ENCODE data around the gene HLCS.
A peak's percentile ranks its signal among the peaks of the same experiment; 100 is the strongest.
"Not testable (repeated sequence)": the region's sequence is repeated elsewhere in the genome, so short reads cannot be mapped to it uniquely, and the experiment has no call there.

HLCS gene

DNA sequence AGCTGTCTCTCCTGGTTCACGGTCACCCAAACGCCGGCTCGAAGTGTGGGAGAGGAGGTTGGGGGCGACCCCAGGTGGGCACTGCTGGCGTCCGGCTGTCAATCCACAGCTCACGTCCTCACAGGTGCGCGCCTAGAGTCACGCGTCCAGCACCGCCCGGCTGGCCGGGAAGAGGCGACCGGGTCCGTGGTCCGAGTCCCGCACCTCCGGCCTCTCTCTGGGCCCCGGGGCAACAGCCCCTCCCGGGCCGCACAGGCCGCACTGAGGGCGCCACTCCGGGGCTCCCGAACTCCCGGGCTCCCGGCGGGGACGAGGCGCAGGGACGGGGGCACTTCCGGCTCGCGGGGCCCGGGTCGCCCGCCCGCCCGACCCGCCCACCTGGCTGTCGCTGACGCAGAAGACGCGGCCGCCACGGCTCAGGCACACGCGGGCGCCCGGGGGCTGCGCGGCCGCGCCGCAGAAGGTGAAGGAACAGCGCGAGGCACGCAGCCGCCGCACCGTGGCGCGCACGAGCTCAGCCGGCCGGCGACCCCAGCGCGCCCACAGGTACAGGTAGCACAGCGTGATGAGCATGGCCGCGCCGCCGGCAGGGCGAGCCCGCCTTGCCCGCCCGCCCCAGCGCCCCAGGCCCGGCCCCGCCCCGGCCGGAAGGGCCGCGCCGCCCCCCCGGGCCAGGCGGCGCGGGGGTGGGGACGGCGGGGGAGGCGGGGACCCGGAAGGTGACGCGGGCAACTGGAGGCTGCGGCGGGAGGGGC lies at the start of gene HLCS:
Gene HLCS (minus strand): TSS at position 604 of the 755 bp plus-strand sequence. CDS start 31 bp downstream, at position 573.
- DNase-seq = peak; percentile 26 to 85

DNA sequence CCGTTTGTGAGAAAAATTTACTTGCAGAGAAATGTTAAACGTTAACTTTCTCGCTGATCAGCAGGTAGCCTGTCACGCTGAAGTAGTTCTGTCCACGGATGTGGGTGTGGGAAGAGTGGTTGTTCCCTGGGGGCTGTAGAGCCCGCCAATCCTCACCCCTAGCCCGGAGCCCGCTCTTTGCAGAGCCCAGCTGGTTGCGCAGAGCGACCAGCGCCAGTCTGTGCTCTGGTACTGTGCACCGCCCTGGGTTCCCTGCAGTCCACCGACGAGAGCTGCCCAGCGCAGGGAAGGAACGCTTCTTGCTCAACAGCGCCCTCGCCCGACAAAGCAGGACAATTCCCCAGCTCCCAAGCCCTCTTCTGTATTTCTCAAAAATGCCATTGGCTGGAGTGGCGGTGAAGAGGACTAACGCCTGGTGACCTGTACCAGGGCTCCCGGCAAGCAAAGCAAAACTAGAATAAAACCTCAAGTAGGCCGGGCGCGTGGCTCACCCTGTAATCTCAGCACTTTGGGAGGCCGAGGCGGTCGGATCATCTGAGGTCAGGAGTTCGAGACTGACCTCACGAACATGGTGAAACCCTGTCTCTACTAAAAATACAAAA lies 43.4 kb upstream of the HLCS start:
- DNase-seq = peak; percentile 77 to 95

DNA sequence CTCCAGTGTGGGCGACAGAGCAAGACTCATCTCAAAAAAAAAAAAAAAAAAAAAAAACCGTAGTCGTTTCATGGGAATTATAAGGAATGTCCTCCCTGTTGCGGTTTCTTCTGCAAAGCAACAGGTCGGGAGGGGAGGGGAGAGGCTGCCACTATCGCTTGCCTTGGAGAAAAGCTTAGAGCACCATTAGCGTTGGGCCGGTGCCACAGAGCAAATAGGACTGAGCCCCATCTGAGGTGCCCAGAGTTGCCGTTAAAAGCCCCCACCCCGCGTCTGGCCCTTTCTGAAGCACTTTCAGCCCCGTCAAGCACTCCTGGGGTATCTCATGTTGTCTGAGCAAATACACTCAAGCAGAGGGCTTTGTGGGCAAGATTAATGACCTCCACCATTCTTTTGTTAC lies 42.3 kb upstream of the HLCS start:
- peak in 1 of 2 experiments; percentile 24 for DNase-seq

DNA sequence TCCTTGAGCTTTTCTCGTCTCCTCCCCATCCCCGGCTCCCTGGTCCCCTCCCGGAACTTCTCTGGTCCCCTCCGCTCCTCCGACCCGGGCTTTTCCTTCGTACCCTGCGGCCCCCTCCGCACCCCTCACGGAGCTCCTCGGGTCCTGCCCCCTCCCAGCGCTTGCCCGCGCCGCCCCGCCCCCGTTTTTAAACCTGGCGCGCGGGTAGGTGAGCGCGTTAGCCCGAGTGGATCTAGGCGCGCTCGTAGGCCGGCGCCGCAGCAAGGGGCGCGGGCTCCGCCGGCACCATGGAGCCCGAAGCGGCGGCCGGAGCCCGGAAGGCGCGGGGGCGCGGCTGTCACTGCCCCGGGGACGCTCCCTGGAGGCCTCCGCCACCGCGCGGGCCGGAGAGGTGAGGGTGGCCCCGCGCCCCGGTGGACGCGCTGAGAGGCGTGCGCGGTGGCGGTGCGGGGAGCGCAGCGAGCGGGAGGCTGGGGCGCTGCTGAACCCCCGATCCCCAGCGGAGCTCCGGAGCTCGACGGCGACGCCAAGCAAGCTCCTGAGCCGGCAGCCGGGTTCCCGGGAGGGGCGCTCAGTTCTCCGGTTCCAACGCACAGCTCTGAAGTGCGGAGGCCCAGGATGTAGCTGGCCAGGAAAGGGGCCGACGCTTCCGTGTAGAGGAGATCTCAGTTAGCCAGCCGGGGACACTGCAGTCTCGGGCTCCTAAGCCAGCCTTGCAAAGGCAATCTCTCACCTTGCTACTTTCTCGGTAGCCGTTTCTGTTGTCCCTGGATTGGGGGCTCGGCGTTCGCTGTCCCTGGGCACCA lies 40.2 kb upstream of the HLCS start, which contains the start of gene RIPPLY3:
Gene RIPPLY3 (plus strand): TSS at position 217 of the 806 bp plus-strand sequence. CDS start 71 bp downstream, at position 288.
- peak in 1 of 2 experiments; percentile 76 for DNase-seq

DNA sequence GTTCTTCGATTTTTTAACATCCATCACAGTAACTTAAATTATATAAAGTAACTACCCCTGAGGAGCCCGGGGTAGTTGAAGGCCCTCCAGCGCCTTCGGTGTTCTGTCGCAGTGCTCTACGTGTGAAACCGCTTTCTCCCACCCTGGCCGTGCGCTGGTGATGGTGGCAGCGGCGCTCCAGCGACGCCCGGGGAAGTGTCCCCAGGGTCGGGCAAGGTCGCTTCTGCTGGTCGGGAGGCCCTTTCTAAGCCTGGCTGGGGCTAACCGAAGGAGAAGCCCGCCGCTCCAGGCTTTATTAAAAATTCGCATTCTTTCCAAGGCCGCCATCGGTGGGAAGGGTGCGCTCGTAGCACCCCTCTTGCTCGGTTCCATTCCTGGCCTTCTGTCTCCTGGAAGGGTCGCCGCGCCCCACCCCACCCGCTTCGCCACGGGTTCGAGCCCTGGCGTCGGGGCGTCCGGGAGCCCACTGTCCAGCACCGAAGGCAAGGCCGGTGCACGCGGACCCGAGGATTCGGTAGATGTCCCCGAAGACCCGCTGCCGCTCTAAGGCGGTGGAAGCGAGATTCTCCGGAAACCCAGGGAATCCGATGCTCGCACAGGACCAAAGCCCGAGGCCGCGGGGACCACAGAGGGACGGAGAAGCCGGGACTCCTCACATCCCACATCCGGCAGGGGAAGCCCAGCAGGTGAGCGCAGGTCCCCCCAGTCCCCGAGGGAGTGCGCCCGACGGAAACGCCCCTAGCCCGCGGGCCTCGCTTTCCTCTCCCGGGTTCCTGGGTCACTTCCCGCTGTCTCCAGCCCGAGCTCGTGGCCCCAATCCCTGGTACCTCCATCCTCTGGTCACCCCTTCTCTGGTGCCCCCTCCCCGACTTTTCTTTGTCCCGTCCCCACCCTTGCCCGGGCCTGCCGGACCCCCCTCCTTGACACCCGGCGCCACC lies 39.3 kb upstream of the HLCS start:
- DNase-seq = peak in 1 of 2 experiments; percentile 45

DNA sequence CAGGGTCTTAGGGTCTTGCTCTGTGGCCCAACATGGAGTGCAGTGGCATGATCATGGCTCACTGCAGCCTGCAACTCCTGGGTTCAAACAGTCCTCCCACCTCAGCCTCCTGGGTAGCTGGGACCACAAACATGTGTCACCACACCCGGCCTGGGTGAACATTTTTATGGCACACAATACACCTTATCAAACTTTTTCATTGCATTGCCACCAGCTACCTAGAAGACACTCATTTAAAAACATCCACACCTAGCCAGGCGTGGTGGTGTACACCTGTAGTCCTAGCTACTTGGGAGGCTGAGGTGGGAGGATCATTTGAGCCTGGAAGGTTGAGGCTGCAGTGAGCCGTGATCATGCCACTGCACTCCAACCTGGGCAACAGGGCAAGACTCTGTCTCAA lies 37.4 kb upstream of the HLCS start:
- DNase-seq = not testable (repeated sequence)

DNA sequence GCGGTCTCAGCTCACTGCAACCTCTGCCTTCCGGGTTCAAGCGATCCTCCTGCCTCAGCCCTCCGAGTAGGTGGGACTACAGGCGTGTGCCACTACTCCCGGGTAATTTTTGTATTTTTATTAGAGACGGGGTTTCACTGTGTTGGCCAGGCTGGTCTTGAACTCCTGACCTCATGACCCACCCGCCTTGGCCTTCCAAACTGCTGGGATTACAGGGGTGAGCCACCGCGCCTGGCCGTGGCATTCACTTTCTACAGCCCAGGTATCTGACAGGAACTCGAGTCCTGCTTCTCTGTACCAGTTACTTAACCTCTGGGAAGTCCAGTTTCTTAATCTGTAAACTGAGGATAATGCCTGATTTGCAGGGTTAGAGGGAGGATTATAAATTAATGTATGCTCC lies 36.4 kb upstream of the HLCS start:
- DNase-seq = not testable (repeated sequence)

DNA sequence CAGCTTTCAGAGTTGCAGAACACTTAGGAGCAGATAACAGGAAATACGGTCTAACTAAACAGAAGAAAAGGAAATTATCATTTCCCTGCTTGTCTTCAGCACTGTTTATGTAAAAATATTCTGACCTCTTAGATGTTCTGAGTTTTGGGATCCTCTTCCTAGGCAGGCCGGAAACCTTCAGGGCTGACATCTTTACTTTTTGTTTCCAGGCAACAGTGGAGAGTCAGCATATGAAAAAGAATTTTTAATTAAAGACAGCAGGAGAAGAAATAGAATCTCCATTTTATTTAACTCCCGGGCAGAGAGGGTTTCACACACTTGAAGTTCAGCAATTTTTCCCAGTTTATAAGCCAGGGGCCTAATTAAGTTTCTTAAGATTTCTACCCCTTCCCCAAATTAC lies 35.0 kb upstream of the HLCS start:
- DNase-seq = no peak

DNA sequence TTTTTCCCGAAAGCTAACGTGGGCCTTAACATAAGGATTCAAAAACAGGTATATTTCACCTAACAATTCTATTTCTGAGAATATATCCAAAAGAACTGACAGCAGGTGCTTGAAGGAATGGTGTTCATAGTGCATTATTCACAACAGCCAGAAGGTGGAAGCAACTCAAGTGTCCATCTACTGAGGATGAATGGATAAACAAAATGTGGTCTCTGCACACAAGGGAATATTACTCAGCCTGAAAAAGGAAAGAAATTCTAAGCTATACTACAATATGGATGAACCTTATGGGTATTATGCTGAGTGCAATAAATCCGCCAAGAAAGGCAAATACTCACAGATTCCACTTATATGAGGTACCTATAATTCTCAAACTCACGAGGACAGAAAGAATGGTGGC lies 33.9 kb upstream of the HLCS start:
- no peak for DNase-seq

DNA sequence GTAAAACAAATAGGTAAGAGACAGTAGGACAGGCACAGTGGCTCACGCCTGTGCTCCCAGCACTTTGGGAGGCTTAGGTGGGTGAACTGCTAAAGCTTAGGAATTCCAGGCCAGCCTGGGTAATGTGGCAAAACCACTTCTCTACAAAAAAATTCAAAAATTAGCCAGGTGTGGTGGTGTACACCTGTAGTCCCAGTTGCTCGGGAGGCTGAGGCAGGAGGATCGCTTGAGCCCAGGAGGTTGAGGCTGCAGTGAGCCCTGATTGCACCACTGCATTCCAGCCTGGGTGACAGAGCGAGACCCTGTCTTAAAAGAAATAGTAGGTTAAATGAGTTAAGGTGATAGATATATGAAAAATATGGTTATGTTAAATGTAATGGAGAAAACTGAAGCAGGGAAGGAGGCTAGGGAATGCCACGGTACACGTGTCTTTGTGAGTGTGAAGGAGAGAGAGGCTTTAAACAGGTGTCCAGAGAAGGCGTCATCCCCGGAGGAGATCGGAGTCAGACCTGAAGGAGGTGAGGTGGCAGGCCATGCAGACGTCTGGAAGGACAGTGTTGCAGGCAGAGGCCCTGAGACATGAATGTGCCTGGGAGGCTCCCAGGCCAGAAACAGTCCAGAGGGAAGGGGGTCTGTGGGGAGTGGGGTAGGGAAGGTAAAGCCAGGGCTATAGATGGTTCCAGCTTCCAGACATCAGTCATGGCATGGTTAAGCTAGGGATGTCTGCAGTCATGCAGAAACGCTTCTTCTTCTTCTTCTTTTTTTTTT lies 32.8 kb upstream of the HLCS start:
- DNase-seq = no peak

DNA sequence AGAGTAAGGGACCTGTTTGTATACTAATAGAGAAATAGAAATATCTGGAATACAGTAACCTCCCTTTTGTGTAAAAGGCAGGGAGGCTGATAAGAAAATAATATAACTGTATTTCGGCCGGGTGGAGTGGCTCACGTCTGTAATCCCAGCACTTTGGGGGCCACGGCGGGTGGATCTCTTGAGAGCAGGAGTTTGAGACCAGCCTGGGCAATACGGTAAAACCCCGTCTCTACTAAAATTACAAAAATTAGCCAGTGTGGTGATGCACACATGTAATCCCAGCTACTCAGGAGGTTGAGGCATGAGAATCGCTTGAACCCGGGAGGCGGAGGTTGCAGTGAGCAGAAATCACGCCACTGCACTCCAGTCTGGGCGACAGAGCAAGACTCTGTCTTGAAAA lies 28.8 kb upstream of the HLCS start:
- not testable (repeated sequence) for DNase-seq

DNA sequence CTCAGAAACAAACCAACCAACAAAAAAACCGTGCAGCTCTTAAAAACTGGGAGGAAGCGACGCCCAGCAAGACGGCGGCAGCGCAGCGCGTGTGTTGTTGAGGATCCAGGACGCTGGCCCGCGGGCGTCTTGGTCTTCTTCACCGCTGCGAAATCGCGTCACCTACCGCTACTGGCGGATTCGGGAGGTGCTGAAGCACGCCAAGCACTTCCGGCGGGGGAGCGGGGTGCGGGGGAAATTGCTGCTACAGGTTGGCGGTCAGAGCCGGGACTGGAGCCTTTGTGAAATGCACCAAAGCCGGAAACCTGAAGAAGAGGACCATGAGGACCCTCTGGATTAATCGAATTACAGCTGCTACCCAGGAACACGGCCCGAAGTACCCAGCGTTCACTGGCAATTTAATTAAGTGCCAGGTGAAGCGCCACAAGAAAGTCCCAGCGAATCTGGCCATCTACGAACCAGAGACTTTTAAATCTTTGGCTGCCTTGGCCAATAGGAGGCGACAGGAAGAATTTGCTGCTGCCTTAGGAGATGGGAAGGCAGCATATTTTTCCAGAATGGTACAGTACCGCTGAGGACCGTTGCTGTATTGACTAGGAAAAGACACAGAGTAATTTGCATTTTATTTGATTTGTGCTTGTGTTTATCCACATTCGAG lies 28.2 kb upstream of the HLCS start:
- peak; percentile 40 to 54 for DNase-seq

DNA sequence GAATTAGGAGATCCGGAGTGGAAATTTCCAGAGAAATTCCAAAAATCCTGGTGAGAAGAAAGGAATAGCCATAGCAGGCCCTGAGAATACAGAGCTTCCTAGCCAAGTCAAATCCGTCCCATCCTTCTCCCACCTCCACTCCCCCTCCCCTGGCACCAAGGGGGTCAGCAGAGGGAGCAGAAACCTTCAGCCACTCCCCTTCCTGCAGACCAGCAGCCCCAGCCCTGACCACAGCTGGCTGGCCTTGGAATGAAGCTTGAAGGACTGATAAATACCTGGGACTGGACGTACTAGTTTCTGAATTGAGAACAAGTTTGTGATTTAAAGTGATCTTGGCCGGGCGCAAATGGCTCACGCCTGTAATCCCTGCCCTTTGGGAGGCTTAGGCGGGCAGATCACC lies 26.2 kb upstream of the HLCS start:
- DNase-seq = no peak

DNA sequence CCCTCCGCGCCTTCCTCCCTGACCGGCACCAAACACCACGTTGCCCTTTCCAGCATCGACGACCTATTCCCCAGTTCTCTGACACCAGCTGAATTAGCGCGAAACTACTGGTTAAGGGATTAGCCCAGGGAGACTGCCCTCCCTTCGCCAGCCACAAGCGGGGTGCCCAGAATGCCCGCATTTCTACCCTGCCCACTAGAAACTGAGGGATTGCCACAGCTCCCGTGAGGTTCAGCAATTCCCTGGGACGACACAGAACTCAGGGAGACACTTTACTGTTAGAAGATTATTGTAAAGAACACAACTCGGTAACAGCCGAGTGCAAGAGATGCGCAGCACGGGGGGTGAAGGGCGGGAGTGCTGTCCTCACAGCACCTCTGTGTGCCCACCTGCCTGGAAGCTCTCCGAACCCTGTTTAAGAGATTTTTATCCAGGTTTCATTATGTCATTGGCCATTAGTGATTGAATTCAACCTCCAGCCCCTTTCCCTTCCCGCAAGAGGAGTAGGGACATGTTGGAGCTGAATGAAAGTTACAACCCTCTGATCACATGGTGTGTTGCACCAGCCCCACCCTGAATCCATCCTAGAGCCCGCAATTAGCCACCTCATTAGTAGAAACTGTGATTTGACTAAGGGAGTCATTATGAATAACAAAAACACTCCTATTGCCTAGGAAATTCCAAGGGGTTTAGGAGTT lies 24.2 kb upstream of the HLCS start:
- DNase-seq = no peak

DNA sequence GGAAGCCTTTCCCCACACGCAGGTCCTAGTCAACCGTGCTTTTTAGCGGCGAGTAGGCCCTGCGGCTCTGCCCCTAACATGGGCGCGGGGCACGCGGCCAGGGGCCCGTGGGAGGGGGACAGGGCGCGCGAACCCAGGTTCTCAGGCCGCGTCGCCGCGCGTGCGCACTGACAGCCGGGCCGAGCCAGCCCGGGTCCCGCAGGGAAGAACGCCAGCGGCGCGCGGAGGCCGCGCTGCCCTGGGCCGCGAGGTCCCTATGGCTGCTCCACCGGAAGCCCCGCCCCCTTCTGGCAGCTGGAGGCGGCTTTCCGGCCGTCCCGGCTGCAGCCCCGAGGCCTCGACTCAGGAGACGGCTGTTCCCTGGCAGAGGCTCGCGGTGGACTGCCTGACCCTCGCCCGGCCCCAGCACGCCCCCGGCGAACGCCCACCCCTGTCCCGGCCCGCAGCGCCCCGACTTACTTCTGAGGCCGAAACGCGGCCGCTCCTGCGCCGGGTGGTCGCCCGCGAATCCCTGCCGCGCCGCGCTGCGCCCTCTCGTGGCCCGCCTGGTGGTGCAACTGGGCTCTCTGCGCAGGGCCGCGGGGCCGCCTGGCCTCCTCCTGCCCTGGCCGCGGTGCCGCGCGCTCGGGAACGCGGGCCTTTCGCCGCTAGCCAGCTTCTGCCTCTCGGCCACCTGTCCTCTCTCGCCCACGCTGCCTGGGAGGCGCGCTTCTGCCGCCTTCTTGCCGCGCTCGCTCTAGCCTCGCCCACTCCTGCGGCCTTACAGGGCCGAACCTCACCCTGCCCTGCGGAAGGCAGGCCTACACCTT lies 23.4 kb upstream of the HLCS start:
- DNase-seq = peak; percentile 71 to 96

DNA sequence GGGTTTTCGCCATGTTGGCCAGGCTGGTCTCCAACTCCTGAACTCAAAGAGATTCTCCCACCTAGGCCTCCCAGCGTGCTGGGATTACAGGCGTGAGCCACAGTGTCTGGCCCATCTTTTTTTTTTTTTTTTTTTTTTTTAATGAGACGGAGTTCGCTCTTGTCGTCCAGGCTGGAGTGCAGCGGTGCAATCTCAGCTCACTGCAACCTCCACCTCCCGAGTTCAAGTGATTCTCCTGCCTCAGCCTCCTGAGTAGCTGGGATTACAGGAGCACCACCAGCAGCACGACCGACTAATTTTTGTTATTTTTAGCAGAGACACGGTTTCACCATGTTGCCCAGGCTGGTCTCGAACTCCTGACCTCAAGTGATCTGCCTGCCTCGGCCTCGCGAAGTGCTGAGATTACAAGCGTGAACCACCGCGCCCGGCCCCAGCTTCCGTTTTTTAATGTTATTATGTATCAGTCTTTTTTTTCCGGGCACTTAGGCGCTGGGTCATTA lies 22.8 kb upstream of the HLCS start:
- not testable (repeated sequence) for DNase-seq

DNA sequence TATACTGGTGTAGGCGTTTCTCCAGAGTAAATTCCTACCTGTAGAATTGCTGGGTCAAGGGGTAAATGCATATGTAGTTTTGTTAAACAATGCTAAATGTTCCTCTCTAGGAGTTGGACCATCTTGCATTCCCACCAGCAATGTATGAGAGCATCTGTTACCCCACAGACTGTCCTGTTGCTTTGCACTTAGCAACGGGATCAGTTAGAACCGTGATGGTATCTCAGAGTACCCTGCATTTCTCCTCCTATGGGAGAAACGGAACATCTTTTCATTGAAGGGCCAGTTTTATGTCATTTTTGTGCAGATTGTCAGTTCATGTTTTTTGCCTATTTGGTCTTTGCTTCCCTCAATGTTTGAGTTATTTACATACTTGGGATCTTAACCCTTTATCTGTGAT lies 22.1 kb upstream of the HLCS start:
- no peak for DNase-seq

DNA sequence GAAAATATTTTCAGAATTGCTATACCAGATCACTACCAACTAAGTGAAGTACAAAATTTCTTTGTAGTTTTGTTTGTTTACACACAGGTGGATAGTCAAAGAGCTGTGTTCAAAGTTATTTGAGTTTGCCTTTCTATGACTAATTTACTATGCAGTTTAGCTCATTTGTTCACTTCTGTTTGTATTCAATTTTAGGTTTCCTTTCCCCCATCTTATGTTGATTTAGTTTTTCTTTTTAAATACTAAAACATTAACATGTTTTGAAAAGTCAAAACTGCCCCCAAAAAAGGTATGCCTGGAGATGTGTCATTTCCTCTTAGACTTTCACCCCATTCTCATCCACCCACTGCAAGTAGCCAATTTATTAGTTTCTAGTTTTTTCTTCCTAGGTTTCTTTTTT lies 21.4 kb upstream of the HLCS start:
- no peak for DNase-seq
